Testis (tissue), 2 donors: ENCODE measurements around the gene REEP3.

Experiments used
- POLR2A ChIP-seq: fragments of 450-650 bp; IDR thresholded peaks from one replicate; pipeline ENCODE4 v1.6.1; 2017; ENCODE audit warnings: antibody characterized with exemption, mild to moderate bottlenecking, moderate library complexity
- TF ChIP-seq, protein P1 (sequence below), 3 experiments: fragments of 450-650 bp in 2 of 3; fragments of 200-600 bp in 1 of 3; sonication (generic) in 1 of 3; IDR thresholded peaks; one replicate each; pipeline ENCODE4 v1.5.1; 2016 to 2019; ENCODE audit warnings: antibody characterized with exemption in 3 of 3, mild to moderate bottlenecking in 2 of 3, moderate library complexity in 1 of 3

DNA sequence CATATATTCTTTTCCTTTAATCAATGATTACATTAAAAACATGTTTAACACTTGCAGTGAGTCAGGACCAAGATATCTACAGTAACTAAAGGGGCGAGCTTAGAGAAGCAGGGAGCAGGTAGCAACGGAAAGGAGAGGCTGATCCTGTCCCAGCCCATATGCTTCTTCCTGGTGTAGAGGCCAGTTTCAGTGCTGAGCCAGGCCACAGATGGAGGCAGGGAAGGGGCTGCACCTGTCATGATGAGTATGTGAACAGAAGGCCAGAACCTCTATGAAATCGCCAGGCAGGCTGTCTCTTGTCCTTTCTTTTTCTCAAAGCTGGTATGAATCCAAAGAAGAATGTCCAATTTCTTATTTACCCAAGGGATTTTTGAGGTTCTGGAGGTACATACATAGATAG lies 16.3 kb downstream of the REEP3 start:
- TF ChIP-seq POLR2A = no peak
- TF ChIP-seq, protein P1, sequence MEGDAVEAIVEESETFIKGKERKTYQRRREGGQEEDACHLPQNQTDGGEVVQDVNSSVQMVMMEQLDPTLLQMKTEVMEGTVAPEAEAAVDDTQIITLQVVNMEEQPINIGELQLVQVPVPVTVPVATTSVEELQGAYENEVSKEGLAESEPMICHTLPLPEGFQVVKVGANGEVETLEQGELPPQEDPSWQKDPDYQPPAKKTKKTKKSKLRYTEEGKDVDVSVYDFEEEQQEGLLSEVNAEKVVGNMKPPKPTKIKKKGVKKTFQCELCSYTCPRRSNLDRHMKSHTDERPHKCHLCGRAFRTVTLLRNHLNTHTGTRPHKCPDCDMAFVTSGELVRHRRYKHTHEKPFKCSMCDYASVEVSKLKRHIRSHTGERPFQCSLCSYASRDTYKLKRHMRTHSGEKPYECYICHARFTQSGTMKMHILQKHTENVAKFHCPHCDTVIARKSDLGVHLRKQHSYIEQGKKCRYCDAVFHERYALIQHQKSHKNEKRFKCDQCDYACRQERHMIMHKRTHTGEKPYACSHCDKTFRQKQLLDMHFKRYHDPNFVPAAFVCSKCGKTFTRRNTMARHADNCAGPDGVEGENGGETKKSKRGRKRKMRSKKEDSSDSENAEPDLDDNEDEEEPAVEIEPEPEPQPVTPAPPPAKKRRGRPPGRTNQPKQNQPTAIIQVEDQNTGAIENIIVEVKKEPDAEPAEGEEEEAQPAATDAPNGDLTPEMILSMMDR (IDR thresholded peaks at IDR 0.05) = no peak
